ENCODE results near the gene CAV1.

The CAV1 gene

GRCh38 chr7:116525298-116525912 is 569 bp downstream of the CAV1 start:
- Histone ChIP-seq H3K9me3 (ENCODE audit: control insufficient read depth in 1 of 2, low read length in 2 of 2) (no peaks in the 10 kb centered on the region), H3K27me3 (ENCODE audit: low read depth, low read length) (peaks cover 8% of the 10 kb centered on the region), H3K4me1 (ENCODE audit: control insufficient read depth in 1 of 2, insufficient read depth in 2 of 2, low read length in 2 of 2) (peaks cover 0 to 28% of the 10 kb centered on the region in 2 donors), H3K36me3 (ENCODE audit: control insufficient read depth in 1 of 2, insufficient read depth in 2 of 2, low read length in 2 of 2) (peaks cover 0 to 9% of the 10 kb centered on the region in 2 donors), H3K27ac (ENCODE audit: low read length) (peak overlapping the region; percentile 92), H3K4me3 (ENCODE audit: low read depth in 1 of 2, low read length in 2 of 2) (peak overlapping the region; percentile 73 to 90)

- Histone ChIP-seq H3K4me3 (ENCODE audit: low read depth in 1 of 2, low read length in 2 of 2) (peak overlapping the region; percentile 87 to 90), H3K9me3 (ENCODE audit: control insufficient read depth in 1 of 2, low read length in 2 of 2) (no peaks in the 10 kb centered on the region), H3K36me3 (ENCODE audit: control insufficient read depth in 1 of 2, insufficient read depth in 2 of 2, low read length in 2 of 2) (peaks cover 0 to 9% of the 10 kb centered on the region in 2 donors), H3K27ac (ENCODE audit: low read length) (peak overlapping the region; percentile 92), H3K4me1 (ENCODE audit: control insufficient read depth in 1 of 2, insufficient read depth in 2 of 2, low read length in 2 of 2) (peaks cover 0 to 30% of the 10 kb centered on the region in 2 donors), H3K27me3 (ENCODE audit: low read depth, low read length) (peaks cover 8% of the 10 kb centered on the region)
Observed at GRCh38 chr7:116525913-116526861, 1.4 kb downstream of the CAV1 start.

- Histone ChIP-seq H3K27ac (ENCODE audit: low read length) (peak overlapping the region; percentile 83), H3K27me3 (ENCODE audit: low read depth, low read length) (peaks cover 8% of the 10 kb centered on the region), H3K36me3 (ENCODE audit: control insufficient read depth in 1 of 2, insufficient read depth in 2 of 2, low read length in 2 of 2) (peaks cover 0 to 9% of the 10 kb centered on the region in 2 donors)
Observed at GRCh38 chr7:116526897-116527296, 2.1 kb downstream of the CAV1 start.

GRCh38 chr7:116527521-116527920 is 2.7 kb downstream of the CAV1 start:
- Histone ChIP-seq H3K27me3 (ENCODE audit: low read depth, low read length) (peaks cover 8% of the 10 kb centered on the region), H3K4me1 (ENCODE audit: control insufficient read depth in 1 of 2, insufficient read depth in 2 of 2, low read length in 2 of 2) (peaks cover 0 to 36% of the 10 kb centered on the region in 2 donors), H3K36me3 (ENCODE audit: control insufficient read depth in 1 of 2, insufficient read depth in 2 of 2, low read length in 2 of 2) (peaks cover 0 to 9% of the 10 kb centered on the region in 2 donors), H3K4me3 (ENCODE audit: low read depth in 1 of 2, low read length in 2 of 2) (peak overlapping the region; percentile 87 to 90), H3K27ac (ENCODE audit: low read length) (peak overlapping the region; percentile 83), H3K9me3 (ENCODE audit: control insufficient read depth in 1 of 2, low read length in 2 of 2) (no peaks in the 10 kb centered on the region)

More at GRCh38 chr7:116526897-116527296, 2.1 kb downstream of the CAV1 start:
- peak overlapping the region; percentile 87 to 90 for H3K4me3 ChIP-seq (ENCODE audit: low read depth in 1 of 2, low read length in 2 of 2)
- H3K9me3 ChIP-seq (ENCODE audit: control insufficient read depth in 1 of 2, low read length in 2 of 2) = no peaks in the 10 kb centered on the region
- H3K4me1 ChIP-seq (ENCODE audit: control insufficient read depth in 1 of 2, insufficient read depth in 2 of 2, low read length in 2 of 2) = peaks cover 0 to 30% of the 10 kb centered on the region in 2 donors

GRCh38 chr7:116528008-116528789 is 3.4 kb downstream of the CAV1 start:
- Histone ChIP-seq H3K36me3 (ENCODE audit: control insufficient read depth in 1 of 2, insufficient read depth in 2 of 2, low read length in 2 of 2) (peaks cover 0 to 9% of the 10 kb centered on the region in 2 donors), H3K4me1 (ENCODE audit: control insufficient read depth in 1 of 2, insufficient read depth in 2 of 2, low read length in 2 of 2) (peaks cover 0 to 36% of the 10 kb centered on the region in 2 donors), H3K27me3 (ENCODE audit: low read depth, low read length) (peaks cover 8% of the 10 kb centered on the region), H3K9me3 (ENCODE audit: control insufficient read depth in 1 of 2, low read length in 2 of 2) (no peaks in the 10 kb centered on the region), H3K27ac (ENCODE audit: low read length) (peak overlapping the region; percentile 83), H3K4me3 (ENCODE audit: low read depth in 1 of 2, low read length in 2 of 2) (peak overlapping the region; percentile 87 to 90)

- Histone ChIP-seq H3K27ac (ENCODE audit: low read length) (no peak overlapping the region), H3K9me3 (ENCODE audit: control insufficient read depth in 1 of 2, low read length in 2 of 2) (no peaks in the 10 kb centered on the region), H3K36me3 (ENCODE audit: control insufficient read depth in 1 of 2, insufficient read depth in 2 of 2, low read length in 2 of 2) (peaks cover 0 to 9% of the 10 kb centered on the region in 2 donors), H3K27me3 (ENCODE audit: low read depth, low read length) (peaks cover 8% of the 10 kb centered on the region), H3K4me1 (ENCODE audit: control insufficient read depth in 1 of 2, insufficient read depth in 2 of 2, low read length in 2 of 2) (peaks cover 0 to 36% of the 10 kb centered on the region in 2 donors), H3K4me3 (ENCODE audit: low read depth in 1 of 2, low read length in 2 of 2) (peak overlapping the region; percentile 8 to 28)
Observed at GRCh38 chr7:116529250-116529649, 4.4 kb downstream of the CAV1 start.

GRCh38 chr7:116530107-116530820 is 5.4 kb downstream of the CAV1 start:
- peaks cover 0 to 8% of the 10 kb centered on the region in 2 donors for H3K36me3 ChIP-seq (ENCODE audit: control insufficient read depth in 1 of 2, insufficient read depth in 2 of 2, low read length in 2 of 2)
- H3K4me3 ChIP-seq (ENCODE audit: low read depth in 1 of 2, low read length in 2 of 2) = peak overlapping the region; percentile 16 to 39
- peaks cover 0 to 40% of the 10 kb centered on the region in 2 donors for H3K4me1 ChIP-seq (ENCODE audit: control insufficient read depth in 1 of 2, insufficient read depth in 2 of 2, low read length in 2 of 2)
- H3K27me3 ChIP-seq (ENCODE audit: low read depth, low read length) = peaks cover under 1% of the 10 kb centered on the region
- H3K9me3 ChIP-seq (ENCODE audit: control insufficient read depth in 1 of 2, low read length in 2 of 2) = no peaks in the 10 kb centered on the region
- no peak overlapping the region for H3K27ac ChIP-seq (ENCODE audit: low read length)

- Histone ChIP-seq H3K9me3 (ENCODE audit: control insufficient read depth in 1 of 2, low read length in 2 of 2) (no peaks in the 10 kb centered on the region), H3K4me1 (ENCODE audit: control insufficient read depth in 1 of 2, insufficient read depth in 2 of 2, low read length in 2 of 2) (peaks cover 0 to 35% of the 10 kb centered on the region in 2 donors), H3K36me3 (ENCODE audit: control insufficient read depth in 1 of 2, insufficient read depth in 2 of 2, low read length in 2 of 2) (peaks cover 0 to 3% of the 10 kb centered on the region in 2 donors), H3K4me3 (ENCODE audit: low read depth in 1 of 2, low read length in 2 of 2) (peak overlapping the region in 1 of 2 donors; percentile 26), H3K27me3 (ENCODE audit: low read depth, low read length) (no peaks in the 10 kb centered on the region), H3K27ac (ENCODE audit: low read length) (no peak overlapping the region)
Observed at GRCh38 chr7:116532102-116532688, 7.4 kb downstream of the CAV1 start.

GRCh38 chr7:116534790-116535189 is 10.0 kb downstream of the CAV1 start:
- H3K4me3 ChIP-seq (ENCODE audit: low read depth in 1 of 2, low read length in 2 of 2) = no peak overlapping the region
- peaks cover 0 to 5% of the 10 kb centered on the region in 2 donors for H3K36me3 ChIP-seq (ENCODE audit: control insufficient read depth in 1 of 2, insufficient read depth in 2 of 2, low read length in 2 of 2)
- no peak overlapping the region for H3K27ac ChIP-seq (ENCODE audit: low read length)
- no peaks in the 10 kb centered on the region for H3K9me3 ChIP-seq (ENCODE audit: control insufficient read depth in 1 of 2, low read length in 2 of 2)
- peaks cover 0 to 22% of the 10 kb centered on the region in 2 donors for H3K4me1 ChIP-seq (ENCODE audit: control insufficient read depth in 1 of 2, insufficient read depth in 2 of 2, low read length in 2 of 2)
- H3K27me3 ChIP-seq (ENCODE audit: low read depth, low read length) = no peaks in the 10 kb centered on the region

GRCh38 chr7:116535416-116535815 is 10.6 kb downstream of the CAV1 start:
- H3K9me3 ChIP-seq (ENCODE audit: control insufficient read depth in 1 of 2, low read length in 2 of 2) = no peaks in the 10 kb centered on the region
- no peaks in the 10 kb centered on the region for H3K27me3 ChIP-seq (ENCODE audit: low read depth, low read length)
- H3K4me1 ChIP-seq (ENCODE audit: control insufficient read depth in 1 of 2, insufficient read depth in 2 of 2, low read length in 2 of 2) = peaks cover 0 to 18% of the 10 kb centered on the region in 2 donors
- peaks cover 0 to 5% of the 10 kb centered on the region in 2 donors for H3K36me3 ChIP-seq (ENCODE audit: control insufficient read depth in 1 of 2, insufficient read depth in 2 of 2, low read length in 2 of 2)
- H3K4me3 ChIP-seq (ENCODE audit: low read depth in 1 of 2, low read length in 2 of 2) = no peak overlapping the region
- H3K27ac ChIP-seq (ENCODE audit: low read length) = no peak overlapping the region

Data from muscle layer of duodenum (tissue), 2 donors.